ENCODE data around the gene GMCL2. TPM values are rescaled to one million over a fixed set of nuclear protein-coding genes. Genes with fewer than 3 reads are reported as not detected.

GMCL2 gene
- polyA plus RNA-seq, 1 donor from 2014 or later, result not detected

GRCh38 chr5:178234750-178235587 lies 47.8 kb upstream of the GMCL2 start:
- H4K20me1 ChIP-seq (ENCODE audit: insufficient read depth), result no peaks in the 10 kb centered on the region
- TF ChIP-seq RAD21 (conservative IDR thresholded peaks at IDR 0.05) (peak; percentile 78), TAF1 (IDR thresholded peaks at IDR 0.05; ENCODE audit: low read depth) (no peak), POLR2AphosphoS5 (IDR thresholded peaks at IDR 0.05) (no peak), EZH2 (IDR thresholded peaks at IDR 0.05; ENCODE audit: borderline replicate concordance, insufficient read depth, low read length, poor library complexity, severe bottlenecking) (no peak), MXI1 (conservative IDR thresholded peaks at IDR 0.05; ENCODE audit: poor library complexity, severe bottlenecking) (no peak), EP300 (conservative IDR thresholded peaks at IDR 0.05; ENCODE audit: poor library complexity, severe bottlenecking) (no peak), SMC3 (conservative IDR thresholded peaks at IDR 0.05; ENCODE audit: poor library complexity) (peak; percentile 81), REST (IDR thresholded peaks at IDR 0.05; ENCODE audit: borderline replicate concordance) (no peak)
- TF ChIP-seq, protein P1, sequence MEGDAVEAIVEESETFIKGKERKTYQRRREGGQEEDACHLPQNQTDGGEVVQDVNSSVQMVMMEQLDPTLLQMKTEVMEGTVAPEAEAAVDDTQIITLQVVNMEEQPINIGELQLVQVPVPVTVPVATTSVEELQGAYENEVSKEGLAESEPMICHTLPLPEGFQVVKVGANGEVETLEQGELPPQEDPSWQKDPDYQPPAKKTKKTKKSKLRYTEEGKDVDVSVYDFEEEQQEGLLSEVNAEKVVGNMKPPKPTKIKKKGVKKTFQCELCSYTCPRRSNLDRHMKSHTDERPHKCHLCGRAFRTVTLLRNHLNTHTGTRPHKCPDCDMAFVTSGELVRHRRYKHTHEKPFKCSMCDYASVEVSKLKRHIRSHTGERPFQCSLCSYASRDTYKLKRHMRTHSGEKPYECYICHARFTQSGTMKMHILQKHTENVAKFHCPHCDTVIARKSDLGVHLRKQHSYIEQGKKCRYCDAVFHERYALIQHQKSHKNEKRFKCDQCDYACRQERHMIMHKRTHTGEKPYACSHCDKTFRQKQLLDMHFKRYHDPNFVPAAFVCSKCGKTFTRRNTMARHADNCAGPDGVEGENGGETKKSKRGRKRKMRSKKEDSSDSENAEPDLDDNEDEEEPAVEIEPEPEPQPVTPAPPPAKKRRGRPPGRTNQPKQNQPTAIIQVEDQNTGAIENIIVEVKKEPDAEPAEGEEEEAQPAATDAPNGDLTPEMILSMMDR (IDR thresholded peaks at IDR 0.05; ENCODE audit: poor library complexity, severe bottlenecking), result peak; percentile 77
- no peak overlapping the region for H3K9ac ChIP-seq (ENCODE audit: low read length)
- H3K9me3 ChIP-seq (ENCODE audit: low read length), result no peaks in the 10 kb centered on the region
- no peak overlapping the region for H3K4me2 ChIP-seq (ENCODE audit: low read length)
- H3K36me3 ChIP-seq (ENCODE audit: insufficient read depth, low read length), result no peaks in the 10 kb centered on the region
- no peaks in the 10 kb centered on the region for H3F3A ChIP-seq (ENCODE audit: insufficient read depth, low read length, poor library complexity, severe bottlenecking)
- H3K27me3 ChIP-seq (ENCODE audit: insufficient read depth, low read depth, low read length), result no peaks in the 10 kb centered on the region
- H3K4me3 ChIP-seq (ENCODE audit: low read length), result no peak overlapping the region
- H3K9me2 ChIP-seq (ENCODE audit: insufficient read depth, low read length), result no peaks in the 10 kb centered on the region
- no peak overlapping the region for H3K27ac ChIP-seq (ENCODE audit: low read length)
- no peak overlapping the region for H2AFZ ChIP-seq (ENCODE audit: low read depth, low read length)
- peaks cover 9% of the 10 kb centered on the region for H3K79me2 ChIP-seq (replicated peaks; ENCODE audit: insufficient read depth, low read length)

- Histone ChIP-seq H3K79me2 (replicated peaks; ENCODE audit: insufficient read depth, low read length) (peaks cover 9% of the 10 kb centered on the region), H3K4me2 (ENCODE audit: low read length) (no peak overlapping the region), H3K4me3 (ENCODE audit: low read length) (no peak overlapping the region), H2AFZ (ENCODE audit: low read depth, low read length) (no peak overlapping the region), H4K20me1 (ENCODE audit: insufficient read depth) (no peaks in the 10 kb centered on the region), H3K36me3 (ENCODE audit: insufficient read depth, low read length) (no peaks in the 10 kb centered on the region), H3K9ac (ENCODE audit: low read length) (no peak overlapping the region), H3K27me3 (ENCODE audit: insufficient read depth, low read depth, low read length) (no peaks in the 10 kb centered on the region), H3K9me3 (ENCODE audit: low read length) (no peaks in the 10 kb centered on the region), H3K27ac (ENCODE audit: low read length) (no peak overlapping the region), H3F3A (ENCODE audit: insufficient read depth, low read length, poor library complexity, severe bottlenecking) (no peaks in the 10 kb centered on the region), H3K9me2 (ENCODE audit: insufficient read depth, low read length) (no peaks in the 10 kb centered on the region)
- TF ChIP-seq RAD21 (conservative IDR thresholded peaks at IDR 0.05) (no peak), MXI1 (conservative IDR thresholded peaks at IDR 0.05; ENCODE audit: poor library complexity, severe bottlenecking) (no peak), POLR2AphosphoS5 (IDR thresholded peaks at IDR 0.05) (no peak), TAF1 (IDR thresholded peaks at IDR 0.05; ENCODE audit: low read depth) (no peak), EP300 (conservative IDR thresholded peaks at IDR 0.05; ENCODE audit: poor library complexity, severe bottlenecking) (no peak)
Measured at GRCh38 chr5:178234121-178234749, 47.1 kb upstream of the GMCL2 start.
